Stomach (tissue), 9 donors: Measurements from ENCODE around the gene FAM107B. TPM values are rescaled to one million over a fixed set of nuclear protein-coding genes. Genes with fewer than 3 reads are reported as not detected.

Experiments
- DNase-seq, 2 donors: peaks; one replicate each; pipeline versions ENCODE4 v3.0.0 to v3.0.0-alpha.2; 2013 to 2019
- H3K27ac ChIP-seq, 5 donors: fragments of 200-600 bp in 4 of 5; sonication (generic) in 4 of 5; one replicate each; pipeline ENCODE4 v1.5.1; 2013 to 2019; ENCODE audit warnings: mild to moderate bottlenecking in 1 of 5, moderate library complexity in 1 of 5
- H3K27me3 ChIP-seq, 3 donors: fragments of 200-600 bp; sonication (generic); one replicate each; pipeline ENCODE4 v1.5.1; 2017 to 2019; ENCODE audit warnings: mixed run types in 1 of 3
- H3K36me3 ChIP-seq, 4 donors: fragments of 200-600 bp; sonication (generic); 1 replicate in 3 of 4; 2 replicates in 1 of 4; pipeline ENCODE4 v1.5.1; 2016 to 2019
- H3K4me1 ChIP-seq, 4 donors: fragments of 200-600 bp; sonication (generic); one replicate each; pipeline ENCODE4 v1.5.1; 2016 to 2019
- H3K4me3 ChIP-seq, 4 donors: fragments of 200-600 bp; sonication (generic) in 3 of 4; one replicate each; pipeline ENCODE4 v1.5.1; 2016 to 2019; ENCODE audit warnings: mild to moderate bottlenecking in 1 of 4
- H3K9me3 ChIP-seq, 4 donors: fragments of 200-600 bp; sonication (generic); one replicate each; pipeline ENCODE4 v1.5.1; 2016 to 2019
- EP300 ChIP-seq: sonication (generic); formaldehyde crosslinking; IDR thresholded peaks from one replicate; pipeline ENCODE4 v1.6.1; 2017; ENCODE audit warnings: antibody characterized with exemption
- POLR2A ChIP-seq, 4 donors: fragments of 450-650 bp; IDR thresholded peaks; one replicate each; pipeline ENCODE4 v1.6.1; 2016; ENCODE audit warnings: antibody characterized with exemption in 4 of 4, control low read depth in 2 of 4, mild to moderate bottlenecking in 1 of 4, moderate library complexity in 1 of 4
- POLR2AphosphoS5 ChIP-seq, 3 donors: sonication (generic); formaldehyde crosslinking; IDR thresholded peaks; one replicate each; pipeline ENCODE4 v1.6.1; 2016; ENCODE audit warnings: antibody characterized with exemption in 3 of 3
- WGBS, 5 donors: extraction: QIAGEN DNeasy Blood & Tissue Kit in 3 of 5; methylation state at CpG; one replicate each; pipeline versions ENCODE4 v1.1.5 to v1.1.7; 2013 to 2018; 5-methylcytosine and 5-hydroxymethylcytosine counted together
- intact Hi-C: fragments of 100-400 bp; cut with DNase I; formaldehyde crosslinking; loops from one replicate; pipeline ENCODE4 v1.15.1; 2023; ENCODE audit warnings: low total_unique reads
- polyA plus RNA-seq, 3 donors: library from polyadenylated mRNA; stranded (reverse); fragments of 200-250 nt; gene quantifications; one replicate each; pipeline ENCODE4 v1.2.3, GENCODE V29; 2013
- total RNA-seq, 5 donors: library from RNA; depleted of rRNA; stranded (reverse); fragments of >200 nt; gene quantifications; one replicate each; pipeline versions ENCODE4 v1.1.0 to v1.2.3, GENCODE V29; 2014 to 2016
- TF ChIP-seq, protein P1 (sequence below), 7 experiments: fragments of 450-650 bp in 4 of 7; fragments of 200-600 bp in 3 of 7; sonication (generic) in 3 of 7; IDR thresholded peaks; one replicate each; pipeline ENCODE4 v1.5.1; 2016 to 2019; ENCODE audit warnings: antibody characterized with exemption in 7 of 7, control low read depth in 2 of 7, mild to moderate bottlenecking in 1 of 7
- donor health status: healthy with polysubstance abuse.
- donor health status: Bipolar disorder and iron deficiency.
- donor health status: healthy.

The FAM107B gene
- total and polyA plus RNA-seq, 8 donors: 18.7 to 397 (median 160) TPM

- Histone ChIP-seq H3K36me3 (no peaks in the 10 kb centered on the region), H3K4me1 (peaks cover 0 to 9% (median 0%) of the 10 kb centered on the region in 4 donors), H3K9me3 (no peaks in the 10 kb centered on the region), H3K4me3 (no peak overlapping the region), H3K27ac (no peak overlapping the region), H3K27me3 (no peaks in the 10 kb centered on the region)
- TF ChIP-seq EP300: no peak
- no peak for TF ChIP-seq POLR2AphosphoS5 (IDR thresholded peaks at IDR 0.05)
- TF ChIP-seq POLR2A (IDR thresholded peaks at IDR 0.05): no peak
- TF ChIP-seq, protein P1, sequence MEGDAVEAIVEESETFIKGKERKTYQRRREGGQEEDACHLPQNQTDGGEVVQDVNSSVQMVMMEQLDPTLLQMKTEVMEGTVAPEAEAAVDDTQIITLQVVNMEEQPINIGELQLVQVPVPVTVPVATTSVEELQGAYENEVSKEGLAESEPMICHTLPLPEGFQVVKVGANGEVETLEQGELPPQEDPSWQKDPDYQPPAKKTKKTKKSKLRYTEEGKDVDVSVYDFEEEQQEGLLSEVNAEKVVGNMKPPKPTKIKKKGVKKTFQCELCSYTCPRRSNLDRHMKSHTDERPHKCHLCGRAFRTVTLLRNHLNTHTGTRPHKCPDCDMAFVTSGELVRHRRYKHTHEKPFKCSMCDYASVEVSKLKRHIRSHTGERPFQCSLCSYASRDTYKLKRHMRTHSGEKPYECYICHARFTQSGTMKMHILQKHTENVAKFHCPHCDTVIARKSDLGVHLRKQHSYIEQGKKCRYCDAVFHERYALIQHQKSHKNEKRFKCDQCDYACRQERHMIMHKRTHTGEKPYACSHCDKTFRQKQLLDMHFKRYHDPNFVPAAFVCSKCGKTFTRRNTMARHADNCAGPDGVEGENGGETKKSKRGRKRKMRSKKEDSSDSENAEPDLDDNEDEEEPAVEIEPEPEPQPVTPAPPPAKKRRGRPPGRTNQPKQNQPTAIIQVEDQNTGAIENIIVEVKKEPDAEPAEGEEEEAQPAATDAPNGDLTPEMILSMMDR (IDR thresholded peaks at IDR 0.05): no peak
- WGBS, 5 donors: 88 to 93% (median 91%) methylated on average over 6 of the region's 6 CpGs
- intact Hi-C loops: no loop called here
- DNase-seq: no peak
Observed at GRCh38 chr10:14815681-14816080, 41.0 kb upstream of the FAM107B start.

- no peaks in the 10 kb centered on the region for H3K27me3 ChIP-seq
- intact Hi-C loops: no loop called here
- 89 to 96% (median 93%) methylated on average over 3 of the region's 3 CpGs for WGBS, 5 donors
- no peaks in the 10 kb centered on the region for H3K4me1 ChIP-seq
- H3K36me3 ChIP-seq: no peaks in the 10 kb centered on the region
- no peak overlapping the region for H3K27ac ChIP-seq
- no peak overlapping the region for H3K4me3 ChIP-seq
- TF ChIP-seq, protein P1 (IDR thresholded peaks at IDR 0.05): no peak
- TF ChIP-seq POLR2A (IDR thresholded peaks at IDR 0.05) (no peak), POLR2AphosphoS5 (IDR thresholded peaks at IDR 0.05) (no peak)
- DNase-seq: no peak
- no peaks in the 10 kb centered on the region for H3K9me3 ChIP-seq
Observed at GRCh38 chr10:14812271-14812670, 37.6 kb upstream of the FAM107B start.

- H3K27ac ChIP-seq: no peak overlapping the region
- no peak overlapping the region for H3K4me3 ChIP-seq
- H3K27me3 ChIP-seq: no peaks in the 10 kb centered on the region
- TF ChIP-seq POLR2A (IDR thresholded peaks at IDR 0.05) (no peak), POLR2AphosphoS5 (IDR thresholded peaks at IDR 0.05) (no peak), EP300 (no peak)
- TF ChIP-seq, protein P1 (IDR thresholded peaks at IDR 0.05): no peak
- no peaks in the 10 kb centered on the region for H3K36me3 ChIP-seq
- no peak for DNase-seq
- no peaks in the 10 kb centered on the region for H3K9me3 ChIP-seq
- intact Hi-C loops: no loop called here
- no peaks in the 10 kb centered on the region for H3K4me1 ChIP-seq
- WGBS, 5 donors: 49 to 65% (median 58%) methylated on average over 9 of the region's 9 CpGs
Observed at GRCh38 chr10:14810969-14811953, 36.6 kb upstream of the FAM107B start.

GRCh38 chr10:14806318-14806717 lies 31.6 kb upstream of the FAM107B start:
- TF ChIP-seq EP300 (no peak), POLR2A (IDR thresholded peaks at IDR 0.05) (no peak), POLR2AphosphoS5 (IDR thresholded peaks at IDR 0.05) (no peak)
- TF ChIP-seq, protein P1 (IDR thresholded peaks at IDR 0.05): no peak
- no peak for DNase-seq
- no peaks in the 10 kb centered on the region for H3K27me3 ChIP-seq
- no peaks in the 10 kb centered on the region for H3K4me1 ChIP-seq
- 71 to 86% (median 84%) methylated on average over 3 of the region's 3 CpGs for WGBS, 5 donors
- H3K9me3 ChIP-seq: no peaks in the 10 kb centered on the region
- no peaks in the 10 kb centered on the region for H3K36me3 ChIP-seq
- no peak overlapping the region for H3K4me3 ChIP-seq
- intact Hi-C loops: no loop called here
- no peak overlapping the region for H3K27ac ChIP-seq
